ENCODE results near the gene TTYH1. TPM values are rescaled to one million over a fixed set of nuclear protein-coding genes. Genes with fewer than 3 reads are reported as not detected.
"Not testable (repeated sequence)": the region's sequence is repeated elsewhere in the genome, so short reads cannot be mapped to it uniquely, and the experiment has no call there.

The TTYH1 gene
- polyA plus RNA-seq, 1 of the 3 experiments (the other 2 are of a cell fraction), result 0.05 TPM

- no peak for DNase-seq
- H3K36me3 ChIP-seq (replicated peaks in 1 of 2; ENCODE audit: control insufficient read depth in 1 of 2, insufficient read depth in 2 of 2, low read length in 1 of 2), result no peaks in the 10 kb centered on the region
- peaks cover 40% of the 10 kb centered on the region; the same call in 1 of the 2 replicates for H3K27me3 ChIP-seq (ENCODE audit: insufficient read depth)
- H3K4me3 ChIP-seq (ENCODE audit: low read depth in 2 of 2, low read length in 1 of 2), result no peak overlapping the region
- no peaks in the 10 kb centered on the region for H4K20me1 ChIP-seq (ENCODE audit: insufficient read depth)
- no peaks in the 10 kb centered on the region for H3K9me3 ChIP-seq
- 10% methylated on average over 15 of the region's 16 CpGs for WGBS (ENCODE audit: low lambda C conversion rate)
- no peaks in the 10 kb centered on the region for H3K79me2 ChIP-seq (ENCODE audit: insufficient read depth)
- no peaks in the 10 kb centered on the region for H3F3A ChIP-seq (replicated peaks; ENCODE audit: insufficient read depth)
- TF ChIP-seq ELF1 (IDR thresholded peaks at IDR 0.05), result no peak
- no peak for TF ChIP-seq POLR2AphosphoS5 (IDR thresholded peaks at IDR 0.05; ENCODE audit: low read depth, low read length)
- no peak for TF ChIP-seq REST (IDR thresholded peaks at IDR 0.05; ENCODE audit: low read depth, low read length)
- no peak for TF ChIP-seq PBX3 (IDR thresholded peaks at IDR 0.05)
- no peak for TF ChIP-seq EZH2phosphoT487 (IDR thresholded peaks at IDR 0.05; ENCODE audit: borderline replicate concordance, low read depth)
- no peak for TF ChIP-seq SIN3A (IDR thresholded peaks at IDR 0.05; ENCODE audit: borderline replicate concordance, low read depth, low read length)
- TF ChIP-seq TEAD4 (IDR thresholded peaks at IDR 0.05; ENCODE audit: borderline replicate concordance, insufficient read depth), result no peak
- no peak for TF ChIP-seq YY1 (IDR thresholded peaks at IDR 0.05; ENCODE audit: low read depth)
- no peak for TF ChIP-seq CHD2 (IDR thresholded peaks at IDR 0.05; ENCODE audit: low read length, partially characterized antibody)
- no peak overlapping the region for H2AFZ ChIP-seq (ENCODE audit: low read depth)
- no peak overlapping the region for H3K9ac ChIP-seq
- ChIA-PET CTCF (interaction anchor here (0.6 kb wide), 1 partner anchor 759 kb away, joined by 3 read pairs; no protein-coding TSS in a partner anchor), POLR2A (no interaction called here)
- H3K9me2 ChIP-seq, result no peaks in the 10 kb centered on the region
- H3K27ac ChIP-seq (ENCODE audit: low read depth in 2 of 2, low read length in 1 of 2), result no peak overlapping the region
- H3K4me1 ChIP-seq (ENCODE audit: control insufficient read depth in 1 of 2, insufficient read depth in 2 of 2, low read depth in 1 of 2, low read length in 1 of 2), result no peaks in the 10 kb centered on the region
- no peak overlapping the region for H3K4me2 ChIP-seq
Observed at GRCh38 chr19:54373781-54374631, 41.3 kb upstream of the TTYH1 start.

GRCh38 chr19:54375181-54375938, 39.9 kb upstream of the TTYH1 start:
- H2AFZ ChIP-seq (ENCODE audit: low read depth); H3K27ac ChIP-seq (ENCODE audit: low read depth in 2 of 2, low read length in 1 of 2); H3K9me3 ChIP-seq; H3K9me2 ChIP-seq; H3K4me3 ChIP-seq (ENCODE audit: low read depth in 2 of 2, low read length in 1 of 2); H3K4me1 ChIP-seq (ENCODE audit: control insufficient read depth in 1 of 2, insufficient read depth in 2 of 2, low read depth in 1 of 2, low read length in 1 of 2); CTCF ChIA-PET; H3K79me2 ChIP-seq (ENCODE audit: insufficient read depth); H3K4me2 ChIP-seq; POLR2A ChIA-PET; H3K9ac ChIP-seq; H3F3A ChIP-seq (replicated peaks; ENCODE audit: insufficient read depth); DNase-seq; H4K20me1 ChIP-seq (ENCODE audit: insufficient read depth); H3K36me3 ChIP-seq (replicated peaks in 1 of 2; ENCODE audit: control insufficient read depth in 1 of 2, insufficient read depth in 2 of 2, low read length in 1 of 2): not testable (repeated sequence)
- peaks cover 39% of the 10 kb centered on the region; the same call in 1 of the 2 replicates for H3K27me3 ChIP-seq (ENCODE audit: insufficient read depth)
- WGBS (ENCODE audit: low lambda C conversion rate), result 14% methylated on average over 17 of the region's 28 CpGs

Measured in SK-N-SH (cell line).